Left lobe of liver (tissue), 2 donors: ENCODE results near the gene PLAC1. TPM values are rescaled to one million over a fixed set of nuclear protein-coding genes. Genes with fewer than 3 reads are reported as not detected.

Experiments
- ATAC-seq: fragments of 200-7000 bp; cut with Tn5 transposase; one replicate; pipeline ENCODE4 v1.9.1; 2020; ENCODE audit warnings: mild to moderate bottlenecking, moderate library complexity
- DNase-seq: peaks from one replicate; pipeline ENCODE4 v3.0.0-alpha.2; 2020; ENCODE audit warnings: low spot score
- total RNA-seq: library from RNA; stranded (reverse); gene quantifications from one replicate; pipeline ENCODE4 v1.2.1, GENCODE V29; 2021
- donor health status: DM: no; HTN: no; CAD: no; lungs with moderate emphysema.
- donor health status: DM: no; HTN: yes; CAD: no.

The PLAC1 gene
- total RNA-seq, 1 donor from 2014 or later, result not detected

- ATAC-seq (no peak), DNase-seq (no peak)
Observed at GRCh38 chrX:134545510-134545909, 112.8 kb downstream of the PLAC1 start.

- ATAC-seq, result no peak
- no peak for DNase-seq
Observed at GRCh38 chrX:134544513-134545151, 113.6 kb downstream of the PLAC1 start.

- ATAC-seq (no peak), DNase-seq (no peak)
Observed at GRCh38 chrX:134544135-134544512, 114.1 kb downstream of the PLAC1 start.

- ATAC-seq (no peak), DNase-seq (no peak)
Observed at GRCh38 chrX:134543288-134543687, 115.0 kb downstream of the PLAC1 start.

- ATAC-seq (no peak), DNase-seq (no peak)
Observed at GRCh38 chrX:134542485-134542884, 115.8 kb downstream of the PLAC1 start.

GRCh38 chrX:134541906-134542305 lies 116.4 kb downstream of the PLAC1 start:
- DNase-seq, result no peak
- ATAC-seq, result no peak

GRCh38 chrX:134538316-134538715 lies 120.0 kb downstream of the PLAC1 start:
- no peak for ATAC-seq

GRCh38 chrX:134537179-134537955 lies 120.9 kb downstream of the PLAC1 start:
- ATAC-seq, result no peak
- DNase-seq, result no peak

More at GRCh38 chrX:134538316-134538715, 120.0 kb downstream of the PLAC1 start:
- DNase-seq, result no peak

- ATAC-seq (no peak), DNase-seq (no peak)
Observed at GRCh38 chrX:134533952-134534351, 124.3 kb downstream of the PLAC1 start.

GRCh38 chrX:134533352-134533751 lies 124.9 kb downstream of the PLAC1 start:
- DNase-seq (no peak), ATAC-seq (no peak)

GRCh38 chrX:134530845-134531244 lies 127.4 kb downstream of the PLAC1 start:
- no peak for ATAC-seq

GRCh38 chrX:134529481-134529880 lies 128.8 kb downstream of the PLAC1 start:
- DNase-seq, result no peak
- no peak for ATAC-seq

More at GRCh38 chrX:134530845-134531244, 127.4 kb downstream of the PLAC1 start:
- DNase-seq, result no peak

GRCh38 chrX:134528960-134529359 lies 129.3 kb downstream of the PLAC1 start:
- DNase-seq (no peak), ATAC-seq (no peak)

- DNase-seq (no peak), ATAC-seq (no peak)
Observed at GRCh38 chrX:134526399-134526798, 131.9 kb downstream of the PLAC1 start.

- ATAC-seq (no peak), DNase-seq (no peak)
Observed at GRCh38 chrX:134525086-134525792, 133.0 kb downstream of the PLAC1 start.

GRCh38 chrX:134524181-134524580 lies 134.1 kb downstream of the PLAC1 start:
- no peak for ATAC-seq
- DNase-seq, result no peak

GRCh38 chrX:134520860-134521390 lies 137.3 kb downstream of the PLAC1 start:
- no peak for DNase-seq
- peak; percentile 68 for ATAC-seq
